OCI-M1 (cell line): ENCODE data around the gene SCYGR2.
A peak's percentile ranks its signal among the peaks of the same experiment; 100 is the strongest.
"Not testable (repeated sequence)": the region's sequence is repeated elsewhere in the genome, so short reads cannot be mapped to it uniquely, and the experiment has no call there.

Source experiments
- DNase-seq: peaks from one replicate; lab custom pipeline; 2025; lab: John Stamatoyannopoulos, UW

Gene SCYGR2, protein sequence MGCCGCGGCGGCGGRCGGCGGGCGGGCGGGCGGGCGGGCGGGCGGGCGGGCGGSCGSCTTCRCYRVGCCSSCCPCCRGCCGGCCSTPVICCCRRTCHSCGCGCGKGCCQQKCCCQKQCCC

DNA sequence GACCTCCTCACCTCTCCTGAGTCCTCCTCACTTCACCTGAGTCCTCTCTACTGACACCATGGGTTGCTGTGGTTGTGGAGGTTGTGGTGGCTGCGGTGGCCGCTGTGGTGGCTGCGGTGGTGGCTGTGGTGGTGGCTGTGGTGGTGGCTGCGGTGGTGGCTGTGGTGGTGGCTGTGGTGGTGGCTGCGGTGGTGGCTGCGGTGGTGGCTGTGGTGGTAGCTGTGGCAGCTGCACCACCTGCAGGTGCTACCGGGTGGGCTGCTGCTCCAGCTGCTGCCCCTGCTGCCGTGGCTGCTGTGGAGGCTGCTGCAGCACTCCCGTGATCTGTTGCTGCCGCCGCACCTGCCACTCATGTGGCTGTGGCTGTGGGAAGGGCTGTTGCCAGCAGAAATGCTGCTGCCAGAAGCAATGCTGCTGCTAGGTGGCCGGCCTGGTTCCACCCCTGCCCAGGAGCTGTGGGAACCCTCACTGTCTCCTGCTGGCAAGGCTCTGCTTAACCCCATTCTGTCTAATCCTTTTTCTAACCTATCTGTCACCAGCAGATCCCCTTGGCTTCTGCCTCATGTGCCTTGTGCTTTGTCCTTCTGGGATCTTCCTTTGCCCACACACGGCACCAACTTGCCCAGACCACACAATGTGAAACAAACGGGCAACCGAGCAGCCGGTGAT, at the start of gene SCYGR2:
TSS of gene SCYGR2 (plus strand) at position 59 of the 669 bp plus-strand sequence. CDS start at position 59, 0 bp downstream.
- DNase-seq: not testable (repeated sequence)

DNA sequence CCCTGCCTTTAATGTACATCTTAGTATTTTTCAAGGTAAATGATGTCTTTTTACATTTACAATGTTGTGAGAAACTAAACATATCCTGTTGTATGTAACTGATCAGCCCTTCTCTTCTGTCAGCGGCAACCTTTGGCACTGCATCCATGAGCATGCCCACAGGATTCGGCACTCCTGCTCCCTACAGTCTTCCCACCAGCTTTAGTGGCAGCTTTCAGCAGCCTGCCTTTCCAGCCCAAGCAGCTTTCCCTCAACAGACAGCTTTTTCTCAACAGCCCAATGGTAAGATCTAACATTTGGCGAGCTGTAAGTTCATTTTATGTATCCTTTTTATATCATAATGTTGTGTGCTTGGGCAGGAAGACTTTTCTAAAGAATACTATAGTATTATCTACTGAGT, 46.9 kb upstream of the SCYGR2 start:
- no peak for DNase-seq

DNA sequence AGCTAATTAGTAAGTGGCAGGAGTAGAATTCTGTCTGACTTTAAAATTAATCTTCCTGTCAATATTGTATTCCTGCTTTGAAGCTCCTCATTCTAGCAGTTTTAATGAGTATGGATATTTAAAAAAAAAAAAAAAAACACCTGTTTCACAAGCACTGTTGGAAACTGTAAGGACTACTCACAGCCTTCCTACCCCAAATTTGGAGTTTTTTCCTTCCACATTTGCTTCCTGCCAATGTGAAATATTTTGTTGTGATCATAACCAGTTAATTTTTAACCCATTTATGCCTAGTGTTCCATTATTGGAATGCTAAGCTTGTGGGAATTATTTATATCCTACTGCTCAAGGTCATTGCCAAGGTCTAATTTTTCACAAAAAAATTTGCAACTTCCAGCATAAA, 36.1 kb upstream of the SCYGR2 start:
- DNase-seq: no peak

DNA sequence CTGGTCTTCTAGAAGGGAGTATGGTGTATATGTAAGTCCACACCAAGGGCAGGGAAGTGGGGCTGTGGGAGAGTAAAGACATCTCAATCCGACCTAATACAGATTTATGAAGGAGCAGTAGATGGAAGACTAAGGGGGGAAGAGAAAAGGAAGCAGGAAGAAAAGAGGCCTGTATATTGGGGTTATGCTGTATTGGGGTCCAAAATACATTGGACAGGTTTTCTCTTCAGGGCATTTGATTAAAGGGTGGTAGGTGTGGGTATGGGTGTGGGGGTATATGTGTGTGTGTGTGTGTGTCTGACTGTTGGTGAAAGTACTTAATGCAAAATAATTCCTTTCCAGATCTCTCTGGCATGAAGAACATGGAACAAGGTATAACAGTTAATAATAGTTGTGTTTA, 33.6 kb upstream of the SCYGR2 start:
- no peak for DNase-seq

DNA sequence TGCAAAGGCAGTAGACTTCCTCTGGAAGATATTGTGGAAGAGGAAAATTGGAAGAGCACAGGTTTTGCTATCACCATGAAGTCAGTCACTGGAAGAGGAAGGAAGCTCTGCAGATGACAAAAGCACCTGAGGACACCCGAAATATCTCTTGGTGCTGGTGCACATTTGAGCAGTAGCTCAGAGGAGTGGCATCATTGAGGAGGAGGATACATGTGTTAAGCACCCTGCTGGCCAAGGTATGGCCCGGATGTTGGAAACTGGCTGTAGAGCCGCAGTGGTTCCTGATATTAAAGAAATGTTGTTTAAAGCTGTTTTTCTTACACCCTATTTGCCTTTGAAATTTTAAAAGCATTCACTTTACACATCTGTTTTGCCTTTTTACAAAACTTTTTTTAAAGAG, 32.7 kb upstream of the SCYGR2 start:
- DNase-seq: no peak

DNA sequence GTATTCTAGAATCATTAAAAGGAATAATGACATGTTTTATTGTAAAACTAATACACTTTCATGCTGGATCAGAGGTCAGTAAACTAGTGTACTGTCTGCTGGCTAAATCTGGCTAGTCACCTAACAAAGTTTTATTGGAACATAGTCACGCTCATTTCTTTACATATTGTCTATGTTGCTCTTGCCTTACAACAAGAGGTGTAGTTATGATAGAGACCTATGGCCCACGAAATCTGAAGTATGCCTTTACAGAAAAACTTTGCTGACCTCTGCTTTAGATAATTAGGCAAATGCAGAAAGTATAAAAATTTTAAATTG, 29.9 kb upstream of the SCYGR2 start:
- no peak for DNase-seq

- no peak for DNase-seq
These were observed 28.1 kb upstream of the SCYGR2 start for GRCh38 chr2:227570615-227571014.

GRCh38 chr2:227576110-227576509, 22.6 kb upstream of the SCYGR2 start:
- no peak for DNase-seq

DNA sequence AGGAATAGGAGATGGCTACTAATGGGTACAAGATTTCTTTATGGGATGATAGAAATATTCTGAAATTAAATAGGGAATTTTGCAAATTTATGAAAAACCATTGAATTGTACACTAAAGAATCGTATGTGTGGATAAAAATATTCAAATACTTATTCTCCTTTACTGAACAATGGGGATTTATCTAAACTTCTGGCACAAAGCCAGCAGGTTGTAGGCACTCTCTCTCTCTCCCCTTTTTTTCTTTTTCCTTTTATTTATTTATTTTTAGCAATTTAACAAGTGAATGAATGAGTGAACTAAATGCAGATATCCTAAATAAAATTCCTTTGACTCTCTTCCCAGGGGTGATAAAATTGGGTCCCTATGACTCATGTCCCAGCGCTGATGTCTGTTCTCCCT, 21.9 kb upstream of the SCYGR2 start:
- no peak for DNase-seq

GRCh38 chr2:227577555-227577954, 21.1 kb upstream of the SCYGR2 start:
- no peak for DNase-seq

GRCh38 chr2:227578642-227579041, 20.1 kb upstream of the SCYGR2 start:
- DNase-seq: no peak

DNA sequence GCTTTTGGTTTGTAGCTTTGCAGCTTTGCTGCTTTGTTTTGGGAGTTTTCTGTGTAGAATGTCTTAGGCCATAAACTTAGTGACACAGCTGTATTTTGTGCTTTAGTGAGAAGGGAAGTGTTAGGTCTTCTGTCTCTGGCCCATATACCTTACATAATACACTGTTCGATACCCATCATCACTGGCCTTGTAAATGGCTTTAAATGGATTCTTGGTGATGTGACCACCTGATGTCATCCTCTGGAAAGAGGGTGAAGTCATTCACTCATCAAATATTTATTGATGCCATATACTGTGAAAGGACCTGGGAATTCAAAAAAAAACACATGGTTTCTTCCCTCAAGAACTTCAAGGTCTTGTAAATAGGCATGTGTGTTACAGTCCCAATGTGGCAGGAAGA, 18.9 kb upstream of the SCYGR2 start:
- DNase-seq: no peak

DNA sequence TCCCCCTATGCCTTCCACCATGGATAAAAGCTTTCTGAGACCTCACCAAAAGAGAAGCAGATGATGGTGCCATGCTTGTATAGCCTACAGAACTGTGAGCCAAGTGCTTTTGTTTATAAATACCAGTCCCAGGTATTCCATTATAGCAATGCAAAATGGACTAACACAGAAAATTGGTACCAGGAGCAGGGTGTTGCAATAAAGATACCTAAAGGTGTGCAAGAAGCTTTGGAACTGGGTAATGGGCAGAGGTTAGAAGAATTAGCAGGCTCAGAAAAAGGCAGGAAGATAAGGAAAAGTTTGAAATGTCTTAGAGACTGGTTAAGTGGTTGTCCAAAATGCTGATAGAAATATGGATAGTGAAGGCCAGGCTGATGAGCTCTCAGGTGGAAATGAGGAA, 16.3 kb upstream of the SCYGR2 start:
- no peak for DNase-seq

- no peak for DNase-seq
These were observed 5.9 kb upstream of the SCYGR2 start for GRCh38 chr2:227592694-227593387.

- DNase-seq: no peak
These were observed 2.9 kb upstream of the SCYGR2 start for GRCh38 chr2:227595797-227596196.

- no peak for DNase-seq
These were observed 1.7 kb upstream of the SCYGR2 start for GRCh38 chr2:227597036-227597435.

DNA sequence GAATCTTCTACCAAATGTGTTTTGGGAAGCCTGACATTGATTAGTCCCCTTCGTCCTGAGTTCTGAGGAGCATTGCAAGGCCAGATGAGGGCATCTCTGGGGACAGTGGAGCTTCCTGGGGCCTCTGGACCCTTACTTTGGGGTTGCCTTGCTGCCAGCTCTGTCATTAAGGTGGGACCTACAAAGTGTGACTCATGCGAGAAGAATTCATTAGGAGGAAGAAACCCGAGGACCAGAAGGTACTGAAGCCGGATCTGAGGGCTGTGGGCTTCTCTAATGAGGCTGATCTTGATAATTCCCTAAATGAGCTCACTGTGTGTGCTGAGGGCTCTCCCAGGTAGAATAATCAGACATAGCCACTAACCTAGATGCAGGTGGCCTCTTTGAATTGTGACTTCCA, 695 bp upstream of the SCYGR2 start:
- DNase-seq: no peak

DNA sequence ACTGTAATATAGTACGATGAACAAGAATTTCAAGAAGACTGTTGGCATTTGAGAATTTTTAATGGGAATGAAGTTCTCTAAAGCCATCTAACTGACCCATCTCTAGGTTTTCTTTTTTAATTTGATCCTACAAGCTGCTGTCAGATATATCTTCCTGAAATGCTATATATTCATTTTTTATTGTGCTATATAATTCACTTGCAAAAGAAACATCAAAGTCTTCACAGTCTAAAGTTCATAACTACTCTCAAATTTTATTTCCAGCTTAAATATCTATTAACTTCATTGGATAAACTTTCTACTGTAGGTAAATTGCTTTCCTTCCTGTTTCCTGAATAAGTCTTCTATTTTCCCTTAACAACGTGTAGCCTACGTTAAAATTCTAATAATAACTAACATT, 3.7 kb downstream of the SCYGR2 start:
- no peak for DNase-seq

DNA sequence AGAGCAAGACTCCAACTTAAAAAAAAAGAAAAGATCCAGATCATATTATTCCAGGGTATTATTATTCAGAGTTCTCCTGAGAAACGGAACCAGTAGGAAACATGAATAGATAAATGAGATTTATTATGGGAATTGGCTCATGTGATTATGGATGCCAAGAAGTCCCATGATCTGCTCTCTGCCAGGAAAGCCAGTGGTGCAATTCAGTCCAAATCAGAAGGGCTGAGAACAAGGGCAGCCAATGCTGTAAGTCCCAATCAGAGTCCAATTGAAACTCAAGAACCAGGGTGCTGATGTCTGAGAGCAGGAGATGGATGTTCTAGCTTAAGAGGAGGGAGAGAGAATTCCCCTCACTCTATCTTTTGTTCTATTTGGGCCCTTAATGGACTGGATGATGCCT, 7.8 kb downstream of the SCYGR2 start:
- no peak for DNase-seq

GRCh38 chr2:227607941-227608340, 9.2 kb downstream of the SCYGR2 start:
- no peak for DNase-seq

DNA sequence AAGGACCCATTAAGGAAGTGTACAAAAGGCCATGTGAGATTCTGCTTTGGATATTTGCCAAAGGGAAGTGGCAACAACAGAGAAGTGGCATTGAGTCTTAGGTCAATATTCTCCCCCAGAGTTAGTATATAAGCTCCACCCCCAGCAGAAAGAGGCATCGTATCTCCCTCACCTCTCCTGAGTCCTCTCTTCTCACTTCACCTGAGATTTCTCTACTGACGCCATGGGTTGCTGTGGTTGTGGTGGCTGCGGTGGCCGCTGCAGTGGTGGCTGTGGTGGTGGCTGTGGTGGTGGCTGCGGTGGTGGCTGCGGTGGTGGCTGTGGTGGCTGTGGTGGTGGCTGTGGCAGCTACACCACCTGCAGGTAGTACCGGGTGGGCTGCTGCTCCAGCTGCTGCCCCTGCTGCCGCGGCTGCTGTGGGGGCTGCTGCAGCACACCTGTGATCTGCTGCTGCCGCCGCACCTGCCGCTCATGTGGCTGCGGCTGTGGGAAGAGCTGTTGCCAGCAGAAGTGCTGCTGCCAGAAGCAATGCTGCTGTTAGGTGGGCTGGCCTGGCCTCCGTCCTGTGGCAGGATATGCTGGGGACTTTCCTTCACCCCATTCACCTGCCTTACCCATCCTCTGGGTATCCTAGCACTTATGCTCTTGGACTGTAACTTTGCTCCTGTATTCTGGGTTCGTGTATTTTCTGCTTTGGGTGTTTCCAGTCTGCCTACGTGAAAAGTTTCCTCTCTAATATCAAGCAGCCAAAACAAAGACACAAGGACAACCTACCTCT, 10.1 kb downstream of the SCYGR2 start:
- peak; percentile 75 for DNase-seq

DNA sequence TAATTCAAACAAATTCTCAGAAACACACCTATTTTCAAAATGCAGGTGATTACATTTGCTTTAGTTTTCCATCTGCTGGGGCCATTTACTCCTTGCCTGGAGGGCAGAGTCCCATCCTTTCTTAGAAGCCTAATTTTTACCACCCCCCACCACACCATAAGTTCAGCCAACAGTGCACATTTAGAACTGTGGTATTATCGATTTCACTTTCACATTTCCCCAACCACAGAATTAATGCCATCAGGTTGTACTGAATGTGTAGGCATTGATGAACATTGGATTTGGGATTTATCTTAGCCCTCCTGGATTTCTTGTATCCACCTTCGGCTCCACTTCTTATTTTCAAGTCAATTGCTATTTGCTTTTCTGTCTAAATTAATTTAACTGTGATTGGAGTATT, 11.4 kb downstream of the SCYGR2 start:
- DNase-seq: no peak
